GM23338 (cell line): ENCODE results near the gene EPAS1. TPM values are rescaled to one million over a fixed set of nuclear protein-coding genes. Genes with fewer than 3 reads are reported as not detected.

ENCODE experiments used
- ATAC-seq: fragments of 200-7000 bp; cut with Tn5 transposase; 3 replicates; pipeline ENCODE4 v1.9.1; 2020
- DNase-seq: peaks from one replicate; pipeline ENCODE4 v3.0.0-alpha.2; 2015; ENCODE audit warnings: low spot score
- H2AFZ ChIP-seq: fragments of 200-600 bp; sonication (generic); 2 replicates; pipeline ENCODE4 v1.8.0; 2016; ENCODE audit warnings: antibody characterized with exemption, mild to moderate bottlenecking, moderate library complexity
- H3F3A ChIP-seq: fragments of 200-600 bp; sonication (generic); replicated peaks from 2 replicates; pipeline ENCODE4 v1.8.0; 2017; ENCODE audit warnings: antibody characterized with exemption, mixed run types, low read depth
- H3K27ac ChIP-seq: fragments of 200-600 bp; sonication (generic); 2 replicates; pipeline ENCODE4 v1.6.1; 2016; ENCODE audit warnings: low read depth
- H3K27me3 ChIP-seq: fragments of 200-600 bp; sonication (generic); 2 replicates; pipeline ENCODE4 v1.8.0; 2016; ENCODE audit warnings: mild to moderate bottlenecking, mixed run types, moderate library complexity; ENCODE audit not compliant: insufficient read depth
- H3K36me3 ChIP-seq: fragments of 200-600 bp; sonication (generic); 2 replicates; pipeline ENCODE4 v1.8.0; 2016; ENCODE audit warnings: mild to moderate bottlenecking; ENCODE audit not compliant: insufficient read depth
- H3K4me1 ChIP-seq: fragments of 200-600 bp; sonication (generic); 2 replicates; pipeline ENCODE4 v1.8.0; 2016; ENCODE audit warnings: mild to moderate bottlenecking, moderate library complexity; ENCODE audit not compliant: insufficient read depth
- H3K4me2 ChIP-seq: fragments of 200-600 bp; sonication (generic); 2 replicates; pipeline ENCODE4 v1.7.1; 2017; ENCODE audit warnings: mixed run types
- H3K4me3 ChIP-seq: fragments of 200-600 bp; sonication (generic); 2 replicates; pipeline ENCODE4 v1.6.1; 2016; ENCODE audit warnings: mixed run types
- H3K79me2 ChIP-seq: fragments of 200-600 bp; sonication (generic); replicated peaks from 2 replicates; pipeline ENCODE4 v1.8.0; 2017; ENCODE audit warnings: mild to moderate bottlenecking; ENCODE audit not compliant: insufficient read depth
- H3K9me2 ChIP-seq: fragments of 200-600 bp; sonication (generic); 2 replicates; pipeline ENCODE4 v1.8.0; 2017; ENCODE audit not compliant: insufficient read depth
- H4K20me1 ChIP-seq: fragments of 200-600 bp; sonication (generic); replicated peaks from 2 replicates; pipeline ENCODE4 v1.8.0; 2017; ENCODE audit warnings: mild to moderate bottlenecking; ENCODE audit not compliant: insufficient read depth
- H3K27ac Mint-ChIP-seq: 2 replicates; pipeline ENCODE4 v1.8.0; 2020; ENCODE audit warnings: inconsistent platforms, mild to moderate bottlenecking, moderate library complexity, mixed read lengths
- H3K27me3 Mint-ChIP-seq: 3 replicates; pipeline ENCODE4 v1.8.0; 2022; ENCODE audit warnings: low read depth, mild to moderate bottlenecking, moderate library complexity, mixed read lengths, inconsistent platforms; ENCODE audit not compliant: insufficient read depth, poor library complexity
- H3K36me3 Mint-ChIP-seq: 3 replicates; pipeline ENCODE4 v1.8.0; 2021; ENCODE audit warnings: low read depth, mild to moderate bottlenecking, inconsistent platforms, moderate library complexity, mixed read lengths
- H3K4me1 Mint-ChIP-seq: 3 replicates; pipeline ENCODE4 v1.8.0; 2020; ENCODE audit warnings: mild to moderate bottlenecking, inconsistent platforms, mixed read lengths
- H3K4me3 Mint-ChIP-seq: 3 replicates; pipeline ENCODE4 v1.8.0; 2021; ENCODE audit warnings: moderate library complexity, mild to moderate bottlenecking, inconsistent platforms, mixed read lengths
- H3K9me3 Mint-ChIP-seq: 3 replicates; pipeline ENCODE4 v1.8.0; 2020; ENCODE audit warnings: moderate library complexity, mild to moderate bottlenecking, inconsistent platforms, mixed read lengths
- CREB1 ChIP-seq: fragments of 250-450 bp; sonication (Bioruptor Pico); IDR thresholded peaks from 2 replicates; pipeline ENCODE4 v1.5.0; 2020; ENCODE audit warnings: low read depth, mild to moderate bottlenecking, moderate library complexity
- CTCF ChIP-seq, 2 experiments: fragments of 200-600 bp in 1 of 2; sonication (generic) in 1 of 2; conservative IDR thresholded peaks; 2 replicates each; pipeline versions ENCODE4 v1.5.1 to v1.6.1; 2016 to 2017; ENCODE audit warnings: antibody characterized with exemption in 2 of 2, low read depth in 2 of 2, mild to moderate bottlenecking in 2 of 2, moderate library complexity in 1 of 2
- EZH2phosphoT487 ChIP-seq: fragments of 200-600 bp; sonication (generic); IDR thresholded peaks from one replicate; pipeline ENCODE4 v1.8.1; 2018; ENCODE audit warnings: antibody characterized with exemption; ENCODE audit not compliant: unreplicated experiment
- NANOG ChIP-seq: IDR thresholded peaks from 2 replicates; pipeline ENCODE4 v1.6.1; 2016; ENCODE audit warnings: antibody characterized with exemption, borderline replicate concordance
- POLR2AphosphoS5 ChIP-seq: IDR thresholded peaks from 2 replicates; pipeline ENCODE4 v1.6.1; 2016; ENCODE audit warnings: antibody characterized with exemption, low read depth
- ZNF114 ChIP-seq: fragments of 250-450 bp; sonication (Bioruptor Pico); IDR thresholded peaks from 2 replicates; pipeline ENCODE4 v1.5.0; 2020; ENCODE audit warnings: mild to moderate bottlenecking, moderate library complexity
- ZNF331 ChIP-seq: fragments of 250-450 bp; sonication (Bioruptor Pico); IDR thresholded peaks from 2 replicates; pipeline ENCODE4 v1.5.0; 2020; ENCODE audit warnings: low read depth, mild to moderate bottlenecking, moderate library complexity
- ZNF462 ChIP-seq: fragments of 250-450 bp; sonication (Bioruptor Pico); IDR thresholded peaks from 2 replicates; pipeline ENCODE4 v1.5.0; 2020; ENCODE audit warnings: mild to moderate bottlenecking, moderate library complexity
- polyA plus RNA-seq: library from polyadenylated mRNA; unstranded; fragments of >200 nt; fragmentation: Nextera tagmentation; extraction: Ambion mirVana; gene quantifications from 2 replicates; pipeline ENCODE4 v1.2.1, GENCODE V29; 2016
- total RNA-seq: library from RNA; depleted of rRNA; stranded (reverse); fragments of >200 nt; shearing (Covaris generic); gene quantifications from 2 replicates; pipeline ENCODE4 v1.2.3, GENCODE V29; 2014
- TF ChIP-seq, protein P1 (sequence below): IDR thresholded peaks from one replicate; pipeline ENCODE4 v1.6.1; 2018; ENCODE audit warnings: antibody characterized with exemption; ENCODE audit not compliant: unreplicated experiment

The EPAS1 gene
- total and polyA plus RNA-seq, 2 experiments from 2014 or later, result 0.68 to 5.4 TPM

DNA sequence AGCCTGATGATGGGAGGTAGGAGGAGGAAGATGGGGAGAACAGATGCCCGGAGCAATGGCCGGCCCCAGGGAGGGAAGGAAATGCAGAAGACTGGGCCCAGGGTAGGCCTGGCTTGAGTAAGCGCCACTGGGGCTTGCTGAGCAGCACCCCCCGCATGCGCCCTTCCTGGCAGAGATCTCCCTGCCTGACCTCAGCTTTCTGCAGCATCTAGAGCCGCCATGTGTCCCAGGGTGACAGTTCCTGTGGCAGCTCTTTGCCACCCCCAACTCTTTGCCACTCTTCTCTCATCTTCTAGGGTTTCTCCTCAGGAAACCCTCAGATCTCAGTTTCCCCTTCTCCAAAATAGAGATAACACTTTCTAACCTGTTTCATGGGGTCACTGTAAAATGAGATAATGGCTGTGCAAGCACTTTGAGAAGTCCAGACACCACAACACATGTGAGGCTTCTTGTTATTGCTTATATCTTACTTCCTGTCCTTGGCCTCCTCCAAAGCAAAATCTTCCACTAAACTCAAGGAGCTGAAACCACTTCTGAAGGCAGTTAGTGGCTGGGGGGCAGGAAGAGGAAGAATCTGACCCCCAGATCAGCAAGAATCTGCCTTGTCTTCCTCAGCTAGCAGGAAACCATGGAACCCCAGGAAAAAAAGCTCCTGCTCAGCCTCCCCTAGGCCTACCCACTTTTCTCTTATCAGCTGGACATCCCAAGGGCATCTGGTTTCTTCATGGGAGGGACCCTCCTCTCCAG lies 64.9 kb downstream of the EPAS1 start:
- H4K20me1 ChIP-seq, result no peaks in the 10 kb centered on the region
- ATAC-seq, result no peak
- H3K4me3 ChIP-seq, result no peak overlapping the region

More for the DNA sequence above, 64.9 kb downstream of the EPAS1 start:
- H3K4me1 ChIP-seq, result no peaks in the 10 kb centered on the region
- H3K27ac ChIP-seq, result no peak overlapping the region
- Mint-ChIP-seq H3K4me1 (0 out of 3 replicates have a peak, but pooled peaks cover 2% of the 10 kb centered on the region), H3K9me3 (peaks cover 6% of the 10 kb centered on the region; the same call in 2 of the 3 replicates), H3K4me3 (no peak overlapping the region), H3K36me3 (no peaks in the 10 kb centered on the region; the same call in 2 of the 3 replicates), H3K27ac (no peak overlapping the region), H3K27me3 (no peaks in the 10 kb centered on the region)
- H3K79me2 ChIP-seq, result no peaks in the 10 kb centered on the region
- DNase-seq, result no peak
- H2AFZ ChIP-seq, result no peak overlapping the region
- H3K4me2 ChIP-seq, result no peak overlapping the region
- TF ChIP-seq ZNF462 (no peak), EZH2phosphoT487 (no peak), POLR2AphosphoS5 (no peak), CTCF (conservative IDR thresholded peaks at IDR 0.05; ENCODE audit: low read depth in 2 of 2) (no peak), ZNF331 (CRISPR knock-in tag) (no peak), NANOG (no peak), CREB1 (CRISPR knock-in tag) (no peak), ZNF114 (CRISPR knock-in tag) (no peak)
- TF ChIP-seq, protein P1, sequence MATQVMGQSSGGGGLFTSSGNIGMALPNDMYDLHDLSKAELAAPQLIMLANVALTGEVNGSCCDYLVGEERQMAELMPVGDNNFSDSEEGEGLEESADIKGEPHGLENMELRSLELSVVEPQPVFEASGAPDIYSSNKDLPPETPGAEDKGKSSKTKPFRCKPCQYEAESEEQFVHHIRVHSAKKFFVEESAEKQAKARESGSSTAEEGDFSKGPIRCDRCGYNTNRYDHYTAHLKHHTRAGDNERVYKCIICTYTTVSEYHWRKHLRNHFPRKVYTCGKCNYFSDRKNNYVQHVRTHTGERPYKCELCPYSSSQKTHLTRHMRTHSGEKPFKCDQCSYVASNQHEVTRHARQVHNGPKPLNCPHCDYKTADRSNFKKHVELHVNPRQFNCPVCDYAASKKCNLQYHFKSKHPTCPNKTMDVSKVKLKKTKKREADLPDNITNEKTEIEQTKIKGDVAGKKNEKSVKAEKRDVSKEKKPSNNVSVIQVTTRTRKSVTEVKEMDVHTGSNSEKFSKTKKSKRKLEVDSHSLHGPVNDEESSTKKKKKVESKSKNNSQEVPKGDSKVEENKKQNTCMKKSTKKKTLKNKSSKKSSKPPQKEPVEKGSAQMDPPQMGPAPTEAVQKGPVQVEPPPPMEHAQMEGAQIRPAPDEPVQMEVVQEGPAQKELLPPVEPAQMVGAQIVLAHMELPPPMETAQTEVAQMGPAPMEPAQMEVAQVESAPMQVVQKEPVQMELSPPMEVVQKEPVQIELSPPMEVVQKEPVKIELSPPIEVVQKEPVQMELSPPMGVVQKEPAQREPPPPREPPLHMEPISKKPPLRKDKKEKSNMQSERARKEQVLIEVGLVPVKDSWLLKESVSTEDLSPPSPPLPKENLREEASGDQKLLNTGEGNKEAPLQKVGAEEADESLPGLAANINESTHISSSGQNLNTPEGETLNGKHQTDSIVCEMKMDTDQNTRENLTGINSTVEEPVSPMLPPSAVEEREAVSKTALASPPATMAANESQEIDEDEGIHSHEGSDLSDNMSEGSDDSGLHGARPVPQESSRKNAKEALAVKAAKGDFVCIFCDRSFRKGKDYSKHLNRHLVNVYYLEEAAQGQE, result no peak
- H3K36me3 ChIP-seq, result 0 out of 2 replicates have a peak, but pooled peaks cover 7% of the 10 kb centered on the region
- H3K9me2 ChIP-seq, result peaks cover 10% of the 10 kb centered on the region; the same call in 1 of the 2 replicates
- H3K27me3 ChIP-seq, result no peaks in the 10 kb centered on the region
- H3F3A ChIP-seq, result no peaks in the 10 kb centered on the region
